OCI-LY1 (cell line): Measurements from ENCODE around the gene SON.

Experiments used
- H2AFZ ChIP-seq: fragments of 200-600 bp; sonication (generic), shearing (Covaris generic); 2 replicates; pipeline ENCODE4 v1.6.0; 2014; ENCODE audit warnings: antibody characterized with exemption, mild to moderate bottlenecking, low read length
- H3F3A ChIP-seq: fragments of 200-600 bp; sonication (generic), shearing (Covaris generic); 2 replicates; pipeline ENCODE4 v1.6.0; 2014; ENCODE audit warnings: mild to moderate bottlenecking, antibody characterized with exemption, low read length, moderate library complexity; ENCODE audit not compliant: insufficient read depth
- H3K27ac ChIP-seq: fragments of 200-600 bp; sonication (generic); 2 replicates; pipeline ENCODE4 v1.5.1; 2014; ENCODE audit warnings: low read length, mixed run types, mild to moderate bottlenecking, low read depth; ENCODE audit not compliant: poor library complexity, severe bottlenecking
- H3K27me3 ChIP-seq: fragments of 200-600 bp; sonication (generic); 2 replicates; pipeline ENCODE4 v1.6.0; 2014; ENCODE audit warnings: antibody characterized with exemption, mild to moderate bottlenecking, low read length, moderate library complexity; ENCODE audit not compliant: insufficient read depth
- H3K36me3 ChIP-seq: fragments of 200-600 bp; sonication (generic); 2 replicates; pipeline ENCODE4 v1.6.1; 2014; ENCODE audit warnings: mild to moderate bottlenecking, antibody characterized with exemption, low read length, moderate library complexity, mixed read lengths; ENCODE audit not compliant: insufficient read depth
- H3K4me1 ChIP-seq: fragments of 200-600 bp; sonication (generic); 2 replicates; pipeline ENCODE4 v1.5.1; 2014; ENCODE audit warnings: mild to moderate bottlenecking, low read length, moderate library complexity; ENCODE audit not compliant: insufficient read depth, severe bottlenecking
- H3K4me2 ChIP-seq: fragments of 200-600 bp; sonication (generic), shearing (Covaris generic); 2 replicates; pipeline ENCODE4 v1.6.1; 2014; ENCODE audit warnings: low read length
- H3K4me3 ChIP-seq: fragments of 200-600 bp; sonication (generic); 2 replicates; pipeline ENCODE4 v1.5.1; 2014; ENCODE audit warnings: low read length, low read depth, mild to moderate bottlenecking, mixed read lengths; ENCODE audit not compliant: poor library complexity, severe bottlenecking
- H3K79me2 ChIP-seq: fragments of 200-600 bp; shearing (Covaris generic); 2 replicates; pipeline ENCODE4 v1.6.1; 2016; ENCODE audit warnings: mixed run types, low read length, mixed read lengths; ENCODE audit not compliant: insufficient read depth
- H3K9ac ChIP-seq: fragments of 200-600 bp; sonication (generic), shearing (Covaris generic); 2 replicates; pipeline ENCODE4 v1.6.1; 2014; ENCODE audit warnings: mild to moderate bottlenecking, low read length, mixed read lengths
- H3K9me2 ChIP-seq: fragments of 200-600 bp; sonication (generic), shearing (Covaris generic); 2 replicates; pipeline ENCODE4 v1.6.1; 2014; ENCODE audit warnings: low read depth, mild to moderate bottlenecking, low read length, mixed read lengths
- H3K9me3 ChIP-seq: fragments of 200-600 bp; shearing (Covaris generic); 2 replicates; pipeline ENCODE4 v1.6.1; 2014; ENCODE audit warnings: low read length, mixed read lengths
- H4K20me1 ChIP-seq: fragments of 200-600 bp; sonication (generic), shearing (Covaris generic); 2 replicates; pipeline ENCODE4 v1.6.0; 2016; ENCODE audit warnings: mild to moderate bottlenecking, low read length; ENCODE audit not compliant: insufficient read depth
- CTCF ChIP-seq: fragments of 200-600 bp; sonication (generic), shearing (Covaris generic); IDR thresholded peaks from 2 replicates; pipeline ENCODE4 v1.5.1; 2017; ENCODE audit warnings: mild to moderate bottlenecking, antibody characterized with exemption, low read length, moderate library complexity, mixed read lengths
- EZH2 ChIP-seq: fragments of 200-600 bp; sonication (generic), shearing (Covaris generic); IDR thresholded peaks from 2 replicates; pipeline ENCODE4 v1.8.0; 2017; ENCODE audit warnings: borderline replicate concordance, mixed run types, mild to moderate bottlenecking, antibody characterized with exemption, low read length, moderate library complexity, mixed read lengths

The SON gene

GRCh38 chr21:33542640-33543504, at the start of gene SON:
Gene SON, plus strand, starts transcription at chr21:33543038. Its CDS starts 55 bp downstream, at chr21:33543093.
- H2AFZ ChIP-seq, result no peak within 1 kb of the TSS
- peaks cover 45% of the 10 kb centered on the region for H3K36me3 ChIP-seq

GRCh38 chr21:33493756-33494155, 49.1 kb upstream of the SON start:
- Histone ChIP-seq H3K9ac (no peak overlapping the region), H3K9me2 (no peaks in the 10 kb centered on the region), H3K4me3 (no peak overlapping the region), H3F3A (no peaks in the 10 kb centered on the region), H3K27me3 (no peaks in the 10 kb centered on the region), H3K27ac (no peak overlapping the region), H3K79me2 (no peaks in the 10 kb centered on the region), H3K36me3 (no peaks in the 10 kb centered on the region), H3K4me2 (no peak overlapping the region), H4K20me1 (no peaks in the 10 kb centered on the region), H3K4me1 (peaks cover 16% of the 10 kb centered on the region), H2AFZ (no peak overlapping the region), H3K9me3 (no peaks in the 10 kb centered on the region)
- TF ChIP-seq EZH2, result no peak
- no peak for TF ChIP-seq CTCF

More at GRCh38 chr21:33542640-33543504, at the start of gene SON:
- no peak for TF ChIP-seq EZH2
- no peak for TF ChIP-seq CTCF
- H3K4me1 ChIP-seq, result peaks cover 39% of the 10 kb centered on the region
- H3K4me2 ChIP-seq, result peak within 1 kb of the TSS; percentile 98
- H3K27ac ChIP-seq, result peak within 1 kb of the TSS; percentile 96
- no peaks in the 10 kb centered on the region for H3F3A ChIP-seq
- peak within 1 kb of the TSS; percentile 97 for H3K9ac ChIP-seq
- H4K20me1 ChIP-seq, result no peaks in the 10 kb centered on the region; the same call in 1 of the 2 replicates
- H3K9me3 ChIP-seq, result no peaks in the 10 kb centered on the region
- H3K9me2 ChIP-seq, result no peaks in the 10 kb centered on the region
- peak within 1 kb of the TSS; percentile 84 for H3K4me3 ChIP-seq
- H3K27me3 ChIP-seq, result no peaks in the 10 kb centered on the region
- peaks cover 73% of the 10 kb centered on the region for H3K79me2 ChIP-seq

GRCh38 chr21:33495743-33496142, 47.1 kb upstream of the SON start:
- Histone ChIP-seq H4K20me1 (no peaks in the 10 kb centered on the region), H3K79me2 (no peaks in the 10 kb centered on the region), H3K27me3 (no peaks in the 10 kb centered on the region), H3K4me1 (peaks cover 13% of the 10 kb centered on the region), H3K4me2 (no peak overlapping the region), H3K9me3 (no peaks in the 10 kb centered on the region), H3F3A (no peaks in the 10 kb centered on the region), H3K9me2 (no peaks in the 10 kb centered on the region), H3K27ac (no peak overlapping the region), H3K4me3 (no peak overlapping the region), H3K36me3 (no peaks in the 10 kb centered on the region), H2AFZ (no peak overlapping the region), H3K9ac (no peak overlapping the region)
- TF ChIP-seq EZH2, result no peak
- no peak for TF ChIP-seq CTCF
